ENCODE measurements around the gene PNPLA8.

Gene PNPLA8

DNA sequence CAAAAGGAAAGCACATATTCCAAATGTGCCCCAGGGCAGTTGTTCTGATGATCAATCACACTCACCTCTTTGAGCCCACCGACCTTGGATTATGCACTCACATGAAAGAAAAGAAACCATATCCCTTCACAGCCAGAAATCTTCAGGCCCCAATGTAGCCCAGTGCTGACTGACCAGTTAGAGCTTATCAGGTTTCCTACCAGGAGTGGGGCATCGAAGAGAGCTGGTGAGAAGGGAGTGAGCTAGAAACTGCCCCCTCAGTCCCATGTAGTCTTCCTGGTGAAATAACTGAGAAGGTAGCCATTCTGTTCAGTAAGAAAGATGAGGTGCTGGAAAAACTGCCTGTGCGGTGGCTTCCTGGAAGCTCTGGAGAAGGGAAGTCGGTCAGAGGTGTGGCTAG is 101.9 kb downstream of the PNPLA8 start:
- Histone ChIP-seq H3K4me3 (ENCODE audit: low read depth, low read length) (no peak overlapping the region), H3K9me3 (no peaks in the 10 kb centered on the region), H3K27me3 (no peaks in the 10 kb centered on the region), H3K36me3 (peaks cover 4% of the 10 kb centered on the region; the same call in 1 of the 2 replicates), H3K4me1 (peaks cover 57% of the 10 kb centered on the region)
- no peak for TF ChIP-seq CTCF (IDR thresholded peaks at IDR 0.05; ENCODE audit: low read depth, low read length)
- DNase-seq: no peak

- no peak for TF ChIP-seq CTCF (IDR thresholded peaks at IDR 0.05; ENCODE audit: low read depth, low read length)
- Histone ChIP-seq H3K27me3 (no peaks in the 10 kb centered on the region), H3K4me1 (peaks cover 59% of the 10 kb centered on the region), H3K4me3 (ENCODE audit: low read depth, low read length) (no peak overlapping the region), H3K9me3 (no peaks in the 10 kb centered on the region), H3K36me3 (peaks cover 4% of the 10 kb centered on the region; the same call in 1 of the 2 replicates)
- no peak for DNase-seq
Observed at GRCh38 chr7:108423089-108423989, 102.6 kb downstream of the PNPLA8 start.

DNA sequence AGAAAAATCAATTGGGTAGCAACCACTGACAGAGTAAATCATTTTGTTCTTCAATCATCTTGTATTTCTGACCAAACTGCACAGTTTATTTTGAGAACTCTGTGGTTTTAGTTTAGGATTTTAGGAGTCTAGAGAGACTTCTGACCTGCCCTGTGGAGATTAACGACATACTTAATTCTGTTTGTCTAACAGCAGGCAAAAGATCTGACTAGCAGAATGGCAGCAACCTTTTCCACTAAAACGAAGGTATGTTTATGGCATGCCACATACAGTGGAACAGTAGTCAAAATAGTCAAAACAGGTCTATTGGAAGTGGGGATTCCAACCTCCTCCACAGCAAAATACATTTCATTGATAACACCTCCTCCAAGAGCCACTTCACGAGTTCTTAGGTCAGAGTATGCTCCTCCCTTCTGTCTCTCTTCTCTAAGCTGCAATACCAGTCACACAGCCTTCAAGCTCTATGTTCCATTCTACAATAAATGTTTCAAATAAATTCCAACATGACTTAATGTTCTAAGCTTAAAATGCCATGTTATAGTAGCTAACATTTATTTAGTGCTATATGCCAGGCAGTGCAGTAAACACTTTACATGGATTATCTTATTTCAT is 104.1 kb downstream of the PNPLA8 start:
- H3K4me3 ChIP-seq (ENCODE audit: low read depth, low read length): no peak overlapping the region
- peaks cover 2% of the 10 kb centered on the region; the same call in 1 of the 2 replicates for H3K36me3 ChIP-seq
- H3K9me3 ChIP-seq: no peaks in the 10 kb centered on the region
- no peaks in the 10 kb centered on the region for H3K27me3 ChIP-seq
- H3K4me1 ChIP-seq: peaks cover 59% of the 10 kb centered on the region
- no peak for DNase-seq
- no peak for TF ChIP-seq CTCF (IDR thresholded peaks at IDR 0.05; ENCODE audit: low read depth, low read length)

Measured in BE2C (cell line).